Type B pancreatic cell (in vitro differentiated cells): ENCODE data around the gene LYSMD4. TPM values are rescaled to one million over a fixed set of nuclear protein-coding genes. Genes with fewer than 3 reads are reported as not detected.

Source experiments
- DNase-seq: peaks from one replicate; pipeline ENCODE4 v3.0.0; 2021; ENCODE audit warnings: mixed read lengths; ENCODE audit not compliant: unreplicated experiment; ENCODE audit errors: extremely low spot score
- H3K27ac Mint-ChIP-seq: 2 replicates; pipeline ENCODE4 v1.8.0; 2021; ENCODE audit warnings: mild to moderate bottlenecking, mixed read lengths
- H3K27me3 Mint-ChIP-seq: 2 replicates; pipeline ENCODE4 v1.8.0; 2021; ENCODE audit warnings: mixed read lengths
- H3K36me3 Mint-ChIP-seq: 2 replicates; pipeline ENCODE4 v1.8.0; 2021; ENCODE audit warnings: mixed read lengths
- H3K4me1 Mint-ChIP-seq: one replicate; pipeline ENCODE4 v1.8.0; 2021; ENCODE audit warnings: mixed read lengths; ENCODE audit not compliant: unreplicated experiment
- H3K4me3 Mint-ChIP-seq: 2 replicates; pipeline ENCODE4 v1.8.0; 2021; ENCODE audit warnings: mild to moderate bottlenecking, mixed read lengths
- H3K9me3 Mint-ChIP-seq: 2 replicates; pipeline ENCODE4 v1.8.0; 2021; ENCODE audit warnings: mixed read lengths
- CTCF ChIP-seq: fragments of 200-600 bp; sonication (generic); conservative IDR thresholded peaks from 2 replicates; pipeline ENCODE4 v1.5.0; 2021; ENCODE audit warnings: antibody characterized with exemption, mild to moderate bottlenecking
- total RNA-seq: library from RNA; stranded (reverse); gene quantifications from 2 replicates; pipeline ENCODE4 v1.2.1, GENCODE V29; 2021; ENCODE audit warnings: low replicate concordance

Gene LYSMD4
- total RNA-seq, 1 donor from 2014 or later = 16.9 TPM

DNA sequence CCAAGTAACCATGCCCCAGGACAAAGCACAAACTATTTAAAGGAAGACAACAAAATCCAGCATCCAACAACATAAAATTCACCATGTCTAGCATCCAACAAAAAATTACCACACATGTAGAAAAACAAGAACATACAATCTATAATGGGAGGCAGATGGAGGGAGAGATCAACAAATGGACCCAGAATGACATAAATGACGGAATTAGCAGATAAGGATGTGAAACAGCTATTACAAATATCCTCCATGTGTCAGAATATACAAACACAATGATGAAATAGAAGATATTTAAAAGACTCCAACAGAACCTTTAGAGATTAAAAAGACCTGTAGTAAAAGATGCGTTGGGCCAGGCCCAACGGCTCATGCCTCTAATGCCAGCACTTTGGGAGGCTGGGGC is 10.8 kb downstream of the LYSMD4 start:
- H3K27me3 Mint-ChIP-seq = no peaks in the 10 kb centered on the region
- H3K4me3 Mint-ChIP-seq = no peak overlapping the region
- no peak overlapping the region for H3K27ac Mint-ChIP-seq
- H3K9me3 Mint-ChIP-seq = peaks cover 4% of the 10 kb centered on the region
- DNase-seq = no peak
- H3K4me1 Mint-ChIP-seq = no peaks in the 10 kb centered on the region
- TF ChIP-seq CTCF = no peak
- peaks cover 33% of the 10 kb centered on the region for H3K36me3 Mint-ChIP-seq

DNA sequence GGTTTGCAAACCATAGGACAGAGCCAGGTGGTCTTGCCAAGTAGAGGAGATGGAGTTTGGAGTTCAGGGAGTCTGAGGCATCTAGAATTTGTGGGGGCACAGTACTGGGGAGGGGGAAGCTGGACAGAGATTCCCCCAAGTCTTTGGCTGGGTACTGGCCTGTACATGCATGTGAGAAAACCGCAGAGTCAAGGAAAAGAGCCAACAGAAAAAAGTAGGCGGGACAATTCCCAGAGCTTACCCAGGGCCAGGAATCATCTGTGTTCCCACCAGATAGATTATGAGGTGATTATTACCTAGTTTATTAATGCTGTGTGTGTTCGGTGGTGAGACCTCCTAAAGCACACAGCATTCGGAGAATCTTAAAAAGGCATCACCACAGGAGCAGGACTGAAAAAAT is 11.3 kb downstream of the LYSMD4 start:
- no peak for TF ChIP-seq CTCF
- Mint-ChIP-seq H3K9me3 (peaks cover 4% of the 10 kb centered on the region), H3K4me3 (no peak overlapping the region), H3K36me3 (peaks cover 33% of the 10 kb centered on the region), H3K27ac (no peak overlapping the region), H3K27me3 (no peaks in the 10 kb centered on the region), H3K4me1 (no peaks in the 10 kb centered on the region)
- DNase-seq = no peak

DNA sequence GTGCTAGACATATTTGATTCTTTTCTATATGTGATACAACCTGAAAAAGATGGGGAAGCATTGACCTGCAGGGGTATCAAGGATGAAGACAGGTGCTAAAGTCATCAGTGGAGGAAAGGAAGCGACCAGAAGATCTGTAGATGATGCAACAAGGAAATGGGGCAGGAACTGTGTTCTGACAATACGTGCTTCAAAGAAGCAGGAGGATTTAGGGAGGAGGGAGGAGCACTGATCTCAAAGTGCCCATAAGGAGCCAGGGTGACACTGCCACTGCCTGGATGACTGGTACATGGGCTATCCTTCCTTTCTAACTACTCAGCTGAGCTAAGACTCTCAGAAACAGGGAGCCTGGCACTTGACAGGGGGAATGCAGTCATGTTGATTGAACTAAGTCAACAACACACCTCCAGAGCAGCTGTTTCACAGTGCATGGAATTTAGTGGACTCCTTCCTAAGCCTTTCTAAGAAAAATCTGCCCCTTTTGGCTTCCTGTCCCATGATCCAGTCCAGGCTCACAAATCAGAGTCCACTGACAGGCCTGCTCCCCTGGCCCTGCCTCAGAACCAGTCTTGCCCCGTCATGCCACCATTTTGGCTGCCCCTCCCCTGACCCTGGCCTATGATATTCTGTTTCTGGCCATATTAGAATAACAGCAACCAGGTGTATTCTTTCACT is 12.0 kb downstream of the LYSMD4 start:
- Mint-ChIP-seq H3K36me3 (peaks cover 28% of the 10 kb centered on the region), H3K27me3 (no peaks in the 10 kb centered on the region), H3K9me3 (peaks cover 4% of the 10 kb centered on the region), H3K4me1 (no peaks in the 10 kb centered on the region), H3K27ac (no peak overlapping the region), H3K4me3 (no peak overlapping the region)
- no peak for DNase-seq
- TF ChIP-seq CTCF = no peak

- Mint-ChIP-seq H3K4me3 (no peak overlapping the region), H3K36me3 (peaks cover 30% of the 10 kb centered on the region), H3K27ac (no peak overlapping the region), H3K4me1 (peaks cover 3% of the 10 kb centered on the region), H3K9me3 (peaks cover 4% of the 10 kb centered on the region), H3K27me3 (no peaks in the 10 kb centered on the region)
- no peak for TF ChIP-seq CTCF
- no peak for DNase-seq
Observed at GRCh38 chr15:99720533-99720932, 12.7 kb downstream of the LYSMD4 start.

GRCh38 chr15:99719096-99719541 is 14.1 kb downstream of the LYSMD4 start:
- no peak overlapping the region for H3K4me3 Mint-ChIP-seq
- no peaks in the 10 kb centered on the region for H3K27me3 Mint-ChIP-seq
- TF ChIP-seq CTCF = no peak
- no peak overlapping the region for H3K27ac Mint-ChIP-seq
- no peak for DNase-seq
- peaks cover 4% of the 10 kb centered on the region for H3K9me3 Mint-ChIP-seq
- H3K36me3 Mint-ChIP-seq = peaks cover 28% of the 10 kb centered on the region
- H3K4me1 Mint-ChIP-seq = peaks cover 8% of the 10 kb centered on the region

DNA sequence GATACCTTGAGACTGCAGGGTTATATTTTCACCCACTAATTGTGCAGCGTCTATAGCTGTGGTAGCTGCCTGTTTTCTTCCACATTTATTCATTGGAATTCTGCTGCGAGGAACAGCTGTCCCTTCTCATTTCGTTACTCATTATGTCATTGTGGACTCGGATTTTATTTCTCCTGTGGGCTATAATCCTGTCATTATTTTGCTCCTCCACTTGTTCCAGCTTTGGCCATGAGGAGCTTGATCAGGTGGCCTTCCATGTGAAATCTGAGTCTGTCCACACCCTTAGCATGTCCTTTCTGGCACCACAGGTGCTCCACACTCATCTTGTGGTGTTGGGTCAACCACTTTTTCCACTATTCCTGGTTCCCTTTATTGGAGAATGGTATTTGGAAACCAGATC is 14.8 kb downstream of the LYSMD4 start:
- Mint-ChIP-seq H3K27me3 (no peaks in the 10 kb centered on the region), H3K4me1 (peaks cover 8% of the 10 kb centered on the region), H3K9me3 (no peaks in the 10 kb centered on the region), H3K27ac (no peak overlapping the region), H3K36me3 (peaks cover 22% of the 10 kb centered on the region), H3K4me3 (no peak overlapping the region)
- DNase-seq = no peak
- TF ChIP-seq CTCF = no peak
